Measurements from ENCODE around the gene GNPDA1. TPM values are rescaled to one million over a fixed set of nuclear protein-coding genes. Genes with fewer than 3 reads are reported as not detected.
A peak's percentile ranks its signal among the peaks of the same experiment; 100 is the strongest.

Gene GNPDA1
- total and polyA plus RNA-seq, 9 of the 15 experiments (the other 6 are each of a cell fraction or from before 2014, with no cell fraction given) = 14.1 to 145 (median 52.2) TPM

DNA sequence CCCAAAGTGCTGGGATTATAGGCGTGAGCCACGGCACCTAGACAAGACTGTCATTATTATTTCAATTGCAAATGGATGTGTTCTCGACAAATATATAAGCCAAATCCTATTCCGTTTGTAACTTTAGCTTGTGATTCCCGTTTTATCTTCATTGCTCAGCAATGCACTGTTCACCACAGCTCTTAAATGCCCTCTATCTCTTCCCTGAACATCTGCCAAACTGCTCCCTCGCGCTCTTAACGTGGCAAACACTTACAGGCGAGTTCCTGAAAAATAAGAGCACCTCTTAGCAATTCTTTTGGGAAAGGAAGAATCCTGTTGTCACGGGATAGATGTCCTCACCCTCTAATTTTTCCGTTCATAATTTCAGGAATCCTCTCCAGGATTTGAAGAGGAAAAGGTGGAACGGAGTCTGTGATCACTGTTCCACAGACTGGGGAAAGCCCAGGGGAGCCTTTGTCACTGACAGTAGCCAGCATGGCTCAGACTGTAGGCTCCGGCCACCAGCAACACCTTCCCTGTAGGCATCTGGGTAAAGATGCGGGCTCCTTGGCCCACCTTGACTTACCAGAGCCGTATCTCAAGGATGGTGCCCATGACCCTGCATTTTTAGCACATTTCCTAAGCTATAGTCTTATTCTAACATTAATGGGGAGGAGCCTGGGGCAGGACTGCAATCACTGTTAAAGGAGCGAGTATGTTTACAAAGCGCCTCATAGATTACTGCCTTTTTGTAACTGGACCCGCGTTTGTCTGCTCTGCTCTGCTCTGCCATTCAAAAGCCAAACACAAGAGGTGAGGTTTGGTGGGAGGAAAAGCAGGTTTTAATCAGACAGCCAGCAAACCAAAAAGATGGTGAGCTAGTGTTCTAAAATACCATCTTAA lies 20.2 kb upstream of the GNPDA1 start:
- ATAC-seq (peak; percentile 55), DNase-seq (ENCODE audit: extremely low read depth in 1 of 4, low spot score in 3 of 4) (no peak), FAIRE-seq (no peak)
- Histone ChIP-seq H3K36me3 (ENCODE audit: control insufficient read depth, insufficient read depth, low read length) (no peaks in the 10 kb centered on the region), H4K20me1 (replicated peaks; ENCODE audit: control insufficient read depth, insufficient read depth, low read length) (no peaks in the 10 kb centered on the region), H3K4me2 (ENCODE audit: insufficient read depth, low read length) (peak overlapping the region; percentile 43), H3K4me1 (replicated peaks in 1 of 2; ENCODE audit: control insufficient read depth in 2 of 2, insufficient read depth in 2 of 2, low read length in 2 of 2) (peaks cover 0 to 10% of the 10 kb centered on the region in 2 experiments; a peak in 3 of 5 replicates), H3K4me3 (no peak overlapping the region), H2AFZ (ENCODE audit: low read depth, low read length) (peak overlapping the region; percentile 66), H3K9me3 (replicated peaks; ENCODE audit: control insufficient read depth, insufficient read depth, low read depth, low read length) (no peaks in the 10 kb centered on the region), H3K9ac (ENCODE audit: insufficient read depth in 1 of 2, low read depth in 2 of 2, low read length in 2 of 2) (no peak overlapping the region), H3K9me1 (ENCODE audit: control insufficient read depth, insufficient read depth, low read length) (no peaks in the 10 kb centered on the region), H3K27ac (ENCODE audit: extremely low read depth, low read depth, low read length) (no peak overlapping the region), H3K79me2 (ENCODE audit: control insufficient read depth, insufficient read depth, low read length) (no peaks in the 10 kb centered on the region), H3K27me3 (ENCODE audit: control insufficient read depth in 2 of 2, insufficient read depth in 2 of 2, low read length in 2 of 2) (no peaks in the 10 kb centered on the region)
- POLR2A ChIA-PET = interaction anchor here (0.6 to 1.2 kb wide), 2 partner anchors 14 to 19 kb away, joined by 3 to 4 read pairs; no protein-coding TSS in a partner anchor
- BruUV-seq (replicated peaks) = no TSS peak
- intact Hi-C loops (cut with micrococcal nuclease) (no loop called here), in situ Hi-C loops (cut with MboI) (no loop called here)
- CTCF ChIA-PET (ENCODE audit: low intra/inter-chr PET ratio) = no interaction called here
- 10% methylated on average over 19 of the region's 19 CpGs for WGBS (ENCODE audit: insufficient coverage, low coverage, missing lambda C conversion rate)
- no peak for TF ChIP-seq THRAP3 (IDR thresholded peaks at IDR 0.05; ENCODE audit: borderline replicate concordance)
- TF ChIP-seq BCL6 (CRISPR knock-in tag; IDR thresholded peaks at IDR 0.05) = no peak
- TF ChIP-seq, protein P1, sequence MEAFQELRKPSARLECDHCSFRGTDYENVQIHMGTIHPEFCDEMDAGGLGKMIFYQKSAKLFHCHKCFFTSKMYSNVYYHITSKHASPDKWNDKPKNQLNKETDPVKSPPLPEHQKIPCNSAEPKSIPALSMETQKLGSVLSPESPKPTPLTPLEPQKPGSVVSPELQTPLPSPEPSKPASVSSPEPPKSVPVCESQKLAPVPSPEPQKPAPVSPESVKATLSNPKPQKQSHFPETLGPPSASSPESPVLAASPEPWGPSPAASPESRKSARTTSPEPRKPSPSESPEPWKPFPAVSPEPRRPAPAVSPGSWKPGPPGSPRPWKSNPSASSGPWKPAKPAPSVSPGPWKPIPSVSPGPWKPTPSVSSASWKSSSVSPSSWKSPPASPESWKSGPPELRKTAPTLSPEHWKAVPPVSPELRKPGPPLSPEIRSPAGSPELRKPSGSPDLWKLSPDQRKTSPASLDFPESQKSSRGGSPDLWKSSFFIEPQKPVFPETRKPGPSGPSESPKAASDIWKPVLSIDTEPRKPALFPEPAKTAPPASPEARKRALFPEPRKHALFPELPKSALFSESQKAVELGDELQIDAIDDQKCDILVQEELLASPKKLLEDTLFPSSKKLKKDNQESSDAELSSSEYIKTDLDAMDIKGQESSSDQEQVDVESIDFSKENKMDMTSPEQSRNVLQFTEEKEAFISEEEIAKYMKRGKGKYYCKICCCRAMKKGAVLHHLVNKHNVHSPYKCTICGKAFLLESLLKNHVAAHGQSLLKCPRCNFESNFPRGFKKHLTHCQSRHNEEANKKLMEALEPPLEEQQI (IDR thresholded peaks at IDR 0.05) = no peak
- TF ChIP-seq PCBP2 (IDR thresholded peaks at IDR 0.05; ENCODE audit: low read depth, low read length, poor library complexity, severe bottlenecking) = no peak
- TF ChIP-seq CCAR2 (IDR thresholded peaks at IDR 0.05; ENCODE audit: low read depth, low read length) = no peak
- TF ChIP-seq POLR2AphosphoS5 (IDR thresholded peaks at IDR 0.05; ENCODE audit: control insufficient read depth, insufficient read depth, low read depth, low read length) = no peak
- TF ChIP-seq MYNN (IDR thresholded peaks at IDR 0.05) = peak; percentile 95
- TF ChIP-seq MYNN (CRISPR knock-in tag; IDR thresholded peaks at IDR 0.05) = peak; percentile 26; the same call in 1 of the 2 replicates
- no peak for TF ChIP-seq GATAD2A (IDR thresholded peaks at IDR 0.05)
- TF ChIP-seq FOSL1 (tag; conservative IDR thresholded peaks at IDR 0.05) = no peak
- TF ChIP-seq, protein P2, sequence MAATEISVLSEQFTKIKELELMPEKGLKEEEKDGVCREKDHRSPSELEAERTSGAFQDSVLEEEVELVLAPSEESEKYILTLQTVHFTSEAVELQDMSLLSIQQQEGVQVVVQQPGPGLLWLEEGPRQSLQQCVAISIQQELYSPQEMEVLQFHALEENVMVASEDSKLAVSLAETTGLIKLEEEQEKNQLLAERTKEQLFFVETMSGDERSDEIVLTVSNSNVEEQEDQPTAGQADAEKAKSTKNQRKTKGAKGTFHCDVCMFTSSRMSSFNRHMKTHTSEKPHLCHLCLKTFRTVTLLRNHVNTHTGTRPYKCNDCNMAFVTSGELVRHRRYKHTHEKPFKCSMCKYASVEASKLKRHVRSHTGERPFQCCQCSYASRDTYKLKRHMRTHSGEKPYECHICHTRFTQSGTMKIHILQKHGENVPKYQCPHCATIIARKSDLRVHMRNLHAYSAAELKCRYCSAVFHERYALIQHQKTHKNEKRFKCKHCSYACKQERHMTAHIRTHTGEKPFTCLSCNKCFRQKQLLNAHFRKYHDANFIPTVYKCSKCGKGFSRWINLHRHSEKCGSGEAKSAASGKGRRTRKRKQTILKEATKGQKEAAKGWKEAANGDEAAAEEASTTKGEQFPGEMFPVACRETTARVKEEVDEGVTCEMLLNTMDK (IDR thresholded peaks at IDR 0.05; ENCODE audit: borderline replicate concordance, insufficient read depth, low read depth, low read length, poor library complexity, severe bottlenecking) = no peak
- no peak for TF ChIP-seq SMARCC2 (IDR thresholded peaks at IDR 0.05; ENCODE audit: low read depth)
- no peak for TF ChIP-seq MXD1 (CRISPR knock-in tag; IDR thresholded peaks at IDR 0.05; ENCODE audit: borderline replicate concordance, poor library complexity, severe bottlenecking)
- peak; percentile 36; the same call in 1 of the 2 replicates for TF ChIP-seq ARID1B (IDR thresholded peaks at IDR 0.05)
- TF ChIP-seq MCM3 (IDR thresholded peaks at IDR 0.05) = no peak
- peak; percentile 42; the same call in 1 of the 2 replicates for TF ChIP-seq GATA2 (CRISPR knock-in tag; IDR thresholded peaks at IDR 0.05)
- TF ChIP-seq ZNF584 (CRISPR knock-in tag; IDR thresholded peaks at IDR 0.05; ENCODE audit: low read depth) = no peak
- no peak for TF ChIP-seq ZNF77 (CRISPR knock-in tag; IDR thresholded peaks at IDR 0.05)
